ENCODE results near the gene CBR4. TPM values are rescaled to one million over a fixed set of nuclear protein-coding genes. Genes with fewer than 3 reads are reported as not detected.
A peak's percentile ranks its signal among the peaks of the same experiment; 100 is the strongest.

Gene CBR4
- total and polyA plus RNA-seq, 2 experiments from 2014 or later = 22.4 to 28.3 TPM

DNA sequence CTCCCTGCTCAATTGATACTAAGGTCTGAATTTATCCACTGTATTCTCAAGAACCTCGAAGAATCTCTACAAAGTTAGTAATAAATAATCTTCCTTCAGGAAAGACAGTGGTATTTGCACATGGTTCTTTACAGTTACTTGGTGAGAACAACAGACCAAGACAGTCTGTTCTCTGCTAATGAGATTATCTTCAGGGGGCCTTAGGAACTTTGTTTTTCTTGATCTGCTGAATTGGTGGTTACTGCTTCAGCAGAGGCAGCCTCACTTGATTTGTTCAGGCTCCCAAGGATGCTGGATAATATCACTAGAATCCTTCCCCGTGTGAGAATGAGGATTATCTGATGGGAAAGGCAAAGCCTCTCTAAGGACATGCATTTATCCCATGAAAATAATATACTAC lies 64.8 kb downstream of the CBR4 start:
- no peak overlapping the region for H3K4me3 ChIP-seq
- H3K36me3 ChIP-seq = no peaks in the 10 kb centered on the region
- no peak for DNase-seq (ENCODE audit: low read depth in 1 of 2, low spot score in 1 of 2)
- H3K4me1 ChIP-seq (ENCODE audit: low read depth) = no peaks in the 10 kb centered on the region
- H3K27me3 ChIP-seq = no peaks in the 10 kb centered on the region
- H3K27ac ChIP-seq = no peak overlapping the region
- TF ChIP-seq, protein P1, sequence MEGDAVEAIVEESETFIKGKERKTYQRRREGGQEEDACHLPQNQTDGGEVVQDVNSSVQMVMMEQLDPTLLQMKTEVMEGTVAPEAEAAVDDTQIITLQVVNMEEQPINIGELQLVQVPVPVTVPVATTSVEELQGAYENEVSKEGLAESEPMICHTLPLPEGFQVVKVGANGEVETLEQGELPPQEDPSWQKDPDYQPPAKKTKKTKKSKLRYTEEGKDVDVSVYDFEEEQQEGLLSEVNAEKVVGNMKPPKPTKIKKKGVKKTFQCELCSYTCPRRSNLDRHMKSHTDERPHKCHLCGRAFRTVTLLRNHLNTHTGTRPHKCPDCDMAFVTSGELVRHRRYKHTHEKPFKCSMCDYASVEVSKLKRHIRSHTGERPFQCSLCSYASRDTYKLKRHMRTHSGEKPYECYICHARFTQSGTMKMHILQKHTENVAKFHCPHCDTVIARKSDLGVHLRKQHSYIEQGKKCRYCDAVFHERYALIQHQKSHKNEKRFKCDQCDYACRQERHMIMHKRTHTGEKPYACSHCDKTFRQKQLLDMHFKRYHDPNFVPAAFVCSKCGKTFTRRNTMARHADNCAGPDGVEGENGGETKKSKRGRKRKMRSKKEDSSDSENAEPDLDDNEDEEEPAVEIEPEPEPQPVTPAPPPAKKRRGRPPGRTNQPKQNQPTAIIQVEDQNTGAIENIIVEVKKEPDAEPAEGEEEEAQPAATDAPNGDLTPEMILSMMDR (IDR thresholded peaks at IDR 0.05; ENCODE audit: low read depth, low read length) = no peak
- no peaks in the 10 kb centered on the region for H3K9me3 ChIP-seq (ENCODE audit: low read depth)

DNA sequence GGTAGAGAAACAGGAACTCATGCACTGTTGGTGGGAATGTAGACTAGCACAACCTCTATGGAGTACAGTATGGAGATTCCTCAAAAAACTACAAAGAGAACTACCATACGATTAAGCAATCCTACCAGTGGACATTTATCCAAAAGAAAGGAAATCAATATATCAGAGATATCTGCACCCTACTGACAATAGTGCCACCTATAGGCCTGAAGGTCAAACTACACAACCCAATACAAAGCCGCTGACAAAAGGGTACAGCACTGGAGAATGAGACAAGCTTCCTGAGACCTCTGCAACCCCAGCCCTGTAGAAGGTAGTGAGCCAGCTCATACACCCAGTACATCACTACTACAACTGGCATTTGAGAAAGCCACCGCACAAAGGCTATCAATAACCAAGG lies 67.1 kb downstream of the CBR4 start:
- TF ChIP-seq, protein P1 (IDR thresholded peaks at IDR 0.05; ENCODE audit: low read depth, low read length) = peak; percentile 40
- no peak for DNase-seq (ENCODE audit: low read depth in 1 of 2, low spot score in 1 of 2)
- no peak overlapping the region for H3K4me3 ChIP-seq
- no peaks in the 10 kb centered on the region for H3K4me1 ChIP-seq (ENCODE audit: low read depth)
- H3K27me3 ChIP-seq = no peaks in the 10 kb centered on the region
- H3K27ac ChIP-seq = no peak overlapping the region
- H3K36me3 ChIP-seq = no peaks in the 10 kb centered on the region
- H3K9me3 ChIP-seq (ENCODE audit: low read depth) = no peaks in the 10 kb centered on the region

All from cardiac muscle cell (in vitro differentiated cells and primary cell).